D721Med (cell line): ENCODE measurements around the gene FILIP1L.

ENCODE experiments used
- DNase-seq: peaks from one replicate; pipeline ENCODE4 v3.0.0; 2011; ENCODE audit warnings: low spot score; ENCODE audit not compliant: insufficient read length
- FAIRE-seq: peaks from 2 replicates; lab custom pipeline; 2011; peaks lifted over from hg19 to GRCh38; lab: Jason Lieb, UNC
- CTCF ChIP-seq: IDR thresholded peaks from 2 replicates; pipeline ENCODE4 v1.5.1; 2012; ENCODE audit warnings: mild to moderate bottlenecking, control low read depth; ENCODE audit not compliant: insufficient read depth; ENCODE audit errors: missing control alignments

FILIP1L gene

GRCh38 chr3:99838755-99839154 is 275.5 kb downstream of the FILIP1L start:
- TF ChIP-seq CTCF = no peak
- FAIRE-seq (no peak), DNase-seq (no peak)

- FAIRE-seq (no peak), DNase-seq (no peak)
- TF ChIP-seq CTCF = no peak
Measured at GRCh38 chr3:99837715-99838114, 276.6 kb downstream of the FILIP1L start.

GRCh38 chr3:99836681-99837080 is 277.6 kb downstream of the FILIP1L start:
- no peak for DNase-seq
- no peak for TF ChIP-seq CTCF
- no peak for FAIRE-seq

- TF ChIP-seq CTCF = no peak
- DNase-seq = no peak
- no peak for FAIRE-seq
Measured at GRCh38 chr3:99834211-99834957, 279.9 kb downstream of the FILIP1L start.

GRCh38 chr3:99833617-99834205 is 280.6 kb downstream of the FILIP1L start:
- no peak for TF ChIP-seq CTCF
- FAIRE-seq (no peak), DNase-seq (no peak)

- DNase-seq (no peak), FAIRE-seq (no peak)
- no peak for TF ChIP-seq CTCF
Measured at GRCh38 chr3:99829844-99830243, 284.5 kb downstream of the FILIP1L start.
